NCI-H2081 (cell line): Measurements from ENCODE around the gene SLC35D1.
"Not testable (repeated sequence)": the region's sequence is repeated elsewhere in the genome, so short reads cannot be mapped to it uniquely, and the experiment has no call there.

Experiments
- DNase-seq, 2 experiments: peaks; one replicate each; lab custom pipeline; 2025; lab: John Stamatoyannopoulos, UW

Gene SLC35D1

GRCh38 chr1:67053785-67054772 is at the start of gene SLC35D1:
Gene SLC35D1 (minus strand): TSS chr1:67054148. CDS start chr1:67054013, 135 bp downstream.
- DNase-seq = peak; percentile 83 to 86

GRCh38 chr1:67103548-67103947 is 49.6 kb upstream of the SLC35D1 start:
- DNase-seq = no peak

- no peak for DNase-seq
Observed at GRCh38 chr1:67100833-67101232, 46.9 kb upstream of the SLC35D1 start.

GRCh38 chr1:67097305-67097704 is 43.4 kb upstream of the SLC35D1 start:
- DNase-seq = no peak

- DNase-seq = no peak
Observed at GRCh38 chr1:67094191-67094590, 40.2 kb upstream of the SLC35D1 start.

GRCh38 chr1:67089685-67090208 is 35.8 kb upstream of the SLC35D1 start:
- no peak for DNase-seq

GRCh38 chr1:67088440-67088839 is 34.5 kb upstream of the SLC35D1 start:
- no peak for DNase-seq

GRCh38 chr1:67085326-67085725 is 31.4 kb upstream of the SLC35D1 start:
- DNase-seq = no peak

GRCh38 chr1:67084765-67085318 is 30.9 kb upstream of the SLC35D1 start:
- DNase-seq = no peak

GRCh38 chr1:67078291-67078690 is 24.3 kb upstream of the SLC35D1 start:
- DNase-seq = no peak

- DNase-seq = no peak
Observed at GRCh38 chr1:67077593-67077992, 23.6 kb upstream of the SLC35D1 start.

- DNase-seq = no peak
Observed at GRCh38 chr1:67072749-67073148, 18.8 kb upstream of the SLC35D1 start.

GRCh38 chr1:67067655-67068054 is 13.7 kb upstream of the SLC35D1 start:
- DNase-seq = not testable (repeated sequence)

- DNase-seq = no peak
Observed at GRCh38 chr1:67062412-67062811, 8.5 kb upstream of the SLC35D1 start.

GRCh38 chr1:67061266-67061665 is 7.3 kb upstream of the SLC35D1 start:
- DNase-seq = no peak

- no peak for DNase-seq
Observed at GRCh38 chr1:67060811-67061218, 6.9 kb upstream of the SLC35D1 start.

- no peak for DNase-seq
Observed at GRCh38 chr1:67059346-67059745, 5.4 kb upstream of the SLC35D1 start.

GRCh38 chr1:67058761-67059160 is 4.8 kb upstream of the SLC35D1 start:
- no peak for DNase-seq

- DNase-seq = peak in 1 of 2 experiments; percentile 10
Observed at GRCh38 chr1:67058242-67058641, 4.3 kb upstream of the SLC35D1 start.

GRCh38 chr1:67053535-67053784 is 488 bp downstream of the SLC35D1 start:
- no peak for DNase-seq

GRCh38 chr1:67052741-67053534 is 1.0 kb downstream of the SLC35D1 start:
- DNase-seq = no peak

GRCh38 chr1:67051196-67051595 is 2.8 kb downstream of the SLC35D1 start:
- no peak for DNase-seq
